K562 (cell line): ENCODE data around the gene DHX8. TPM values are rescaled to one million over a fixed set of nuclear protein-coding genes. Genes with fewer than 3 reads are reported as not detected.

Experiments
- ATF1 ChIP-seq, 2 experiments: fragments of 450-650 bp in 1 of 2; IDR thresholded peaks; 2 replicates each; pipeline ENCODE4 v1.6.1; 2016; ENCODE audit warnings: missing compliant biosample characterization in 1 of 2, missing genetic modification characterization in 1 of 2
- CCNT2 ChIP-seq: IDR thresholded peaks from 2 replicates; pipeline ENCODE4 v1.6.1; 2011; ENCODE audit warnings: borderline replicate concordance, low read depth, mild to moderate bottlenecking, moderate library complexity, mixed read lengths, low read length; ENCODE audit not compliant: insufficient read length; ENCODE audit errors: extremely low read depth
- HDAC1 ChIP-seq, 2 experiments: fragments of 450-650 bp; IDR thresholded peaks; 2 replicates each; pipeline ENCODE4 v1.6.1; 2016 to 2017; ENCODE audit warnings: inconsistent platforms in 1 of 2, mild to moderate bottlenecking in 1 of 2, moderate library complexity in 1 of 2
- L3MBTL2 ChIP-seq: fragments of 450-650 bp; IDR thresholded peaks from 2 replicates; pipeline ENCODE4 v1.6.1; 2016; ENCODE audit warnings: mild to moderate bottlenecking, moderate library complexity
- LCOR ChIP-seq: sonication (generic); formaldehyde crosslinking; IDR thresholded peaks from 2 replicates; pipeline ENCODE4 v1.8.0; 2022; ENCODE audit warnings: mild to moderate bottlenecking, missing genetic modification reagents
- MNT ChIP-seq, 2 experiments: fragments of 450-650 bp; conservative IDR thresholded peaks; 2 replicates each; pipeline ENCODE4 v1.6.1; 2017; ENCODE audit warnings: mild to moderate bottlenecking in 2 of 2, moderate library complexity in 2 of 2
- MTA3 ChIP-seq: fragments of 450-650 bp; formaldehyde crosslinking; IDR thresholded peaks from 2 replicates; pipeline ENCODE4 v1.6.1; 2017; ENCODE audit warnings: mild to moderate bottlenecking, borderline replicate concordance
- MTF1 ChIP-seq: fragments of 250-450 bp; sonication (Bioruptor Pico); IDR thresholded peaks from 2 replicates; pipeline ENCODE4 v1.9.0; 2021; ENCODE audit warnings: moderate library complexity, mild to moderate bottlenecking, inconsistent platforms, borderline replicate concordance
- RHOXF2B ChIP-seq: fragments of 250-450 bp; sonication (Bioruptor Pico); conservative IDR thresholded peaks from 2 replicates; pipeline ENCODE4 v1.5.1; 2021
- RREB1 ChIP-seq: fragments of 250-450 bp; sonication (Bioruptor Pico); IDR thresholded peaks from 2 replicates; pipeline ENCODE4 v1.4.0; 2020
- SIN3B ChIP-seq: fragments of 450-650 bp; IDR thresholded peaks from 2 replicates; pipeline ENCODE4 v1.6.1; 2017; ENCODE audit warnings: low read depth, mild to moderate bottlenecking, moderate library complexity
- SMAD4 ChIP-seq: fragments of 250-450 bp; sonication (Bioruptor Pico); conservative IDR thresholded peaks from 2 replicates; pipeline ENCODE4 v1.8.0; 2021; ENCODE audit warnings: inconsistent platforms, mild to moderate bottlenecking, moderate library complexity
- SMC3 ChIP-seq: conservative IDR thresholded peaks from 2 replicates; pipeline ENCODE4 v1.6.1; 2011; ENCODE audit warnings: low read depth, low read length, improper control_type of control experiment; ENCODE audit not compliant: insufficient read depth
- USF2 ChIP-seq: sonication (generic); formaldehyde crosslinking; IDR thresholded peaks from 2 replicates; pipeline ENCODE4 v1.5.0; 2020; ENCODE audit warnings: missing genetic modification reagents
- ZFP1 ChIP-seq: fragments of 450-650 bp; formaldehyde crosslinking; IDR thresholded peaks from 2 replicates; pipeline ENCODE4 v1.4.0; 2020; ENCODE audit warnings: mild to moderate bottlenecking, mixed read lengths
- ZNF347 ChIP-seq: fragments of 450-650 bp; formaldehyde crosslinking; IDR thresholded peaks from 2 replicates; pipeline ENCODE4 v1.4.0; 2020; ENCODE audit warnings: low read depth, mild to moderate bottlenecking, moderate library complexity
- ZNF583 ChIP-seq: fragments of 250-450 bp; sonication (Bioruptor Pico); IDR thresholded peaks from 2 replicates; pipeline ENCODE4 v1.4.0; 2020
- ZNF76 ChIP-seq: fragments of 250-450 bp; sonication (Bioruptor Pico); IDR thresholded peaks from 2 replicates; pipeline ENCODE4 v1.4.0; 2020; ENCODE audit warnings: mild to moderate bottlenecking, moderate library complexity, borderline replicate concordance
- ZNF785 ChIP-seq: fragments of 250-450 bp; sonication (Bioruptor Pico); IDR thresholded peaks from 2 replicates; pipeline ENCODE4 v1.4.0; 2020; ENCODE audit warnings: mild to moderate bottlenecking
- ZSCAN32 ChIP-seq: fragments of 450-650 bp; formaldehyde crosslinking; IDR thresholded peaks from 2 replicates; pipeline ENCODE4 v1.4.0; 2020; ENCODE audit warnings: mild to moderate bottlenecking, moderate library complexity
- polyA plus RNA-seq, 8 experiments: library from polyadenylated mRNA; depleted of rRNA in 4 of 8; stranded (reverse) in 5 of 8; unstranded in 3 of 8; fragments of >200 nt; fragmentation: Nextera tagmentation in 2 of 8; fragmentation: Illumina TruSeq in 1 of 8; extraction: Ambion mirVana in 2 of 8; extraction: Trizol in 1 of 8; gene quantifications; 2 replicates each; pipeline versions ENCODE4 v1.2.1 to v1.2.3, GENCODE V29; 2011 to 2014; ENCODE audit warnings: inconsistent platforms in 1 of 8, missing spikeins in 1 of 8
- total RNA-seq, 7 experiments: library from RNA; depleted of rRNA in 6 of 7; stranded (reverse); fragments of >200 nt in 6 of 7; fragmentation: Illumina TruSeq in 2 of 7; extraction: Trizol in 2 of 7; gene quantifications; 2 replicates each; pipeline versions ENCODE4 v1.2.1 to v1.2.3, GENCODE V29; 2011 to 2021; ENCODE audit warnings: low replicate concordance in 1 of 7

Gene DHX8
- total and polyA plus RNA-seq, 9 of the 15 experiments (the other 6 are each of a cell fraction or from before 2014, with no cell fraction given): 16.7 to 42.5 (median 25.6) TPM

- no peak for TF ChIP-seq ZFP1 (CRISPR knock-in tag)
- TF ChIP-seq ZNF583 (CRISPR knock-in tag): no peak
- no peak for TF ChIP-seq ZNF76 (CRISPR knock-in tag)
- TF ChIP-seq ZNF347 (CRISPR knock-in tag): no peak
- no peak for TF ChIP-seq USF2 (CRISPR knock-in tag)
- no peak for TF ChIP-seq RHOXF2B (CRISPR knock-in tag)
- TF ChIP-seq SIN3B: no peak
- peak; percentile 85 for TF ChIP-seq CCNT2
- no peak for TF ChIP-seq LCOR (CRISPR knock-in tag)
- TF ChIP-seq L3MBTL2: no peak
- no peak for TF ChIP-seq SMC3
- no peak for TF ChIP-seq MTF1 (CRISPR knock-in tag)
- TF ChIP-seq RREB1: 0 out of 2 replicates have a peak, but pooled peaks have one; percentile 28
- TF ChIP-seq ZSCAN32 (CRISPR knock-in tag): no peak
- no peak for TF ChIP-seq ATF1 (CRISPR knock-in tag; IDR thresholded peaks at IDR 0.05)
- TF ChIP-seq ATF1 (tag; IDR thresholded peaks at IDR 0.05): no peak
- no peak for TF ChIP-seq MTA3
- TF ChIP-seq MNT (conservative IDR thresholded peaks at IDR 0.05): peak; percentile 44 to 46
- TF ChIP-seq SMAD4: no peak
- peak in 1 of 2 experiments; percentile 58; a peak in 1 of 4 replicates for TF ChIP-seq HDAC1 (IDR thresholded peaks at IDR 0.05)
- TF ChIP-seq ZNF785 (CRISPR knock-in tag): no peak
These were observed 62.8 kb downstream of the DHX8 start, which contains the start of gene ETV4 (continued) for GRCh38 chr17:43546319-43547188.
